Measurements from ENCODE around the gene NEK5. TPM values are rescaled to one million over a fixed set of nuclear protein-coding genes. Genes with fewer than 3 reads are reported as not detected.

The NEK5 gene
- total RNA-seq, 6 experiments from 2014 or later = 0.06 TPM; not detected in 5

DNA sequence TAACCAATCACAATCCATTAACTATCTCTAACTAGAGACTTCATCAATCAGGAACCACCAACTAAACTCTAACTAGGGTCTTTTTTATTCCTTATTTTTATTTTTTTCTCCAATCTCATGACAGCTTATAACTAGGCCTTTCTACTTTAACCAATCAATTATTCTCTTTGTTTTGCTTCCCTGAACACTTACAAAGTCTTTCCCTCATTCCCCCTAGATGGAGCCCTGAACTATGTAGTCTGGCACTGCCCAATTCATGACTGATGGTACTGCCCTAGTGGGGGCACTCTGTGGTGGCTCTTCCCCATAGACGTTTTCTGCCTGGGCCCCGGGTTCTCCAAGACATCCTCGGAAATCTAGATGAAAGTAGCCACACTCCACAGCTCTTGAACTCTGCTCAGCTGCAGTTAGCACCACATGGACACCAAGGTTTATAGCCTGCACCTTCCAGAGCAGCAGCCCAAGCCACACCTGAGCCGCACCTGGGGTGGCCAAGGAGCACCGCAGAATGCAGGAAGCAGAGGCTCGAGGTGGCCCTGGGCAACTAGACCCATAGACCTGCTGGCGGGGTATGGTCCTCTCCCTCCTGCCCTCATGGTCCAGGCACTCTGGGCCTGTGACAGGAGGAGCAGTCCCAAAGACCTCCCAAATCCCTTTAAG is 124.2 kb downstream of the NEK5 start:
- H3K27me3 ChIP-seq = no peaks in the 10 kb centered on the region
- intact Hi-C loops (cut with DNase I) = loop anchor here (5.0 to 10.0 kb wide), 2 partner anchors 120 to 123 kb away; partner anchors contain the start of gene NEK5 (in 2 of the 2)
- no peak for TF ChIP-seq POLR2A (IDR thresholded peaks at IDR 0.05)
- TF ChIP-seq, protein P1, sequence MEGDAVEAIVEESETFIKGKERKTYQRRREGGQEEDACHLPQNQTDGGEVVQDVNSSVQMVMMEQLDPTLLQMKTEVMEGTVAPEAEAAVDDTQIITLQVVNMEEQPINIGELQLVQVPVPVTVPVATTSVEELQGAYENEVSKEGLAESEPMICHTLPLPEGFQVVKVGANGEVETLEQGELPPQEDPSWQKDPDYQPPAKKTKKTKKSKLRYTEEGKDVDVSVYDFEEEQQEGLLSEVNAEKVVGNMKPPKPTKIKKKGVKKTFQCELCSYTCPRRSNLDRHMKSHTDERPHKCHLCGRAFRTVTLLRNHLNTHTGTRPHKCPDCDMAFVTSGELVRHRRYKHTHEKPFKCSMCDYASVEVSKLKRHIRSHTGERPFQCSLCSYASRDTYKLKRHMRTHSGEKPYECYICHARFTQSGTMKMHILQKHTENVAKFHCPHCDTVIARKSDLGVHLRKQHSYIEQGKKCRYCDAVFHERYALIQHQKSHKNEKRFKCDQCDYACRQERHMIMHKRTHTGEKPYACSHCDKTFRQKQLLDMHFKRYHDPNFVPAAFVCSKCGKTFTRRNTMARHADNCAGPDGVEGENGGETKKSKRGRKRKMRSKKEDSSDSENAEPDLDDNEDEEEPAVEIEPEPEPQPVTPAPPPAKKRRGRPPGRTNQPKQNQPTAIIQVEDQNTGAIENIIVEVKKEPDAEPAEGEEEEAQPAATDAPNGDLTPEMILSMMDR (IDR thresholded peaks at IDR 0.05) = peak in 2 of 4 donors; percentile 3 to 15
- DNase-seq (no peak), ATAC-seq (peak; percentile 30 to 40 (median 32))
- no peaks in the 10 kb centered on the region for H3K9me3 ChIP-seq
- no peaks in the 10 kb centered on the region for H3K36me3 ChIP-seq
- peaks cover 0 to 29% (median 7%) of the 10 kb centered on the region in 4 donors for H3K4me1 ChIP-seq
- H3K4me3 ChIP-seq = no peak overlapping the region
- H3K27ac ChIP-seq = no peak overlapping the region
- 79% methylated on average over 6 of the region's 7 CpGs for WGBS (ENCODE audit: insufficient coverage, low coverage, low lambda C conversion rate, missing lambda C conversion rate)

DNA sequence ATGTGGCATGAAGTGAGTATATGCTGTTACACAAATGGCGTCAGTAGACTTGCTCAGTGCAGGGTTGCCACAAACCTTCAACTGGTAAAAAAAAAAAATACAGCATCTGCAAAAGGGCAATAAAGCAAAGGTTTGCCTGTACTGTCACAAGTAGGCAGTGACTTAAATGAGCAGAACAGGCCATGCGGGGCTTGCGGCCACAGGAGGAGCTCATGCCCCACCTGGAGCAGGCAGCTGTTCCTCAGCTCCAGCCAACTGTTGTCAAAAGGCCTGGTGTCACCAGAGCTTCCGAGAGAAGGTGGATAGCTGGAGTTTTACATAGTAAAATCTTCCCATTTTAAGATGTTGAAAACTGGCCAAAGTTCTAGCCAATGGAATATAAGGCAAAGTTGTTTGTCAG is 125.3 kb downstream of the NEK5 start:
- no peak overlapping the region for H3K4me3 ChIP-seq
- no peaks in the 10 kb centered on the region for H3K27me3 ChIP-seq
- no peaks in the 10 kb centered on the region for H3K9me3 ChIP-seq
- DNase-seq (no peak), ATAC-seq (no peak)
- peaks cover 0 to 35% (median 10%) of the 10 kb centered on the region in 4 donors for H3K4me1 ChIP-seq
- H3K27ac ChIP-seq = no peak overlapping the region
- H3K36me3 ChIP-seq = no peaks in the 10 kb centered on the region
- WGBS (ENCODE audit: insufficient coverage, low coverage, low lambda C conversion rate, missing lambda C conversion rate) = 69% methylated on average over 3 of the region's 4 CpGs
- intact Hi-C loops (cut with DNase I) = loop anchor here (5.0 to 10.0 kb wide), 2 partner anchors 121 to 124 kb away; partner anchors contain the start of gene NEK5 (in 2 of the 2)
- TF ChIP-seq, protein P1 (IDR thresholded peaks at IDR 0.05) = no peak
- no peak for TF ChIP-seq POLR2A (IDR thresholded peaks at IDR 0.05)

DNA sequence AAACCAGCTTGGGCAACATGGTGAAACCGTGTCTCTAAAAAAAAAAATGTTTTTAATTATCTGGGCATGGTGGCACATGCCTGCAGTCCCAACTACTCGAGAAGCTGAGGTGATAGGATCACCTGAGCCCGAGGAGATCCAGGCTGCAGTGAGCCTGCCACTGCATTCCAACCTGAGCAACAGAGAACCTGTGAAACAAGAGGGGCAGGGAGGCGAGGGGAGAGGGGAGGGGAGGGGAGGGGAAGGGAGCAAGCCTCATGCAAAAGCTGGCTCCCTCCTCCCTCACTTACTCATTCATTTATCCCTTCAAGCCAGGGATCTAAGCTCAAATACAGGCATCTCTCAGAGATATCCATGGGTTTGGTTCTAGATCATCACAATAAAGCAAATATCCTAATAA is 126.5 kb downstream of the NEK5 start:
- 77% methylated on average over 4 of the region's 4 CpGs for WGBS (ENCODE audit: insufficient coverage, low coverage, low lambda C conversion rate, missing lambda C conversion rate)
- peaks cover 0 to 42% (median 15%) of the 10 kb centered on the region in 4 donors for H3K4me1 ChIP-seq
- no peak overlapping the region for H3K27ac ChIP-seq
- no peak overlapping the region for H3K4me3 ChIP-seq
- H3K9me3 ChIP-seq = no peaks in the 10 kb centered on the region
- TF ChIP-seq POLR2A (IDR thresholded peaks at IDR 0.05) = no peak
- TF ChIP-seq, protein P1 (IDR thresholded peaks at IDR 0.05) = no peak
- intact Hi-C loops (cut with DNase I) = loop anchor here (5.0 to 10.0 kb wide), 2 partner anchors 122 to 125 kb away; partner anchors contain the start of gene NEK5 (in 2 of the 2)
- no peaks in the 10 kb centered on the region for H3K27me3 ChIP-seq
- H3K36me3 ChIP-seq = no peaks in the 10 kb centered on the region
- ATAC-seq (no peak), DNase-seq (no peak)

DNA sequence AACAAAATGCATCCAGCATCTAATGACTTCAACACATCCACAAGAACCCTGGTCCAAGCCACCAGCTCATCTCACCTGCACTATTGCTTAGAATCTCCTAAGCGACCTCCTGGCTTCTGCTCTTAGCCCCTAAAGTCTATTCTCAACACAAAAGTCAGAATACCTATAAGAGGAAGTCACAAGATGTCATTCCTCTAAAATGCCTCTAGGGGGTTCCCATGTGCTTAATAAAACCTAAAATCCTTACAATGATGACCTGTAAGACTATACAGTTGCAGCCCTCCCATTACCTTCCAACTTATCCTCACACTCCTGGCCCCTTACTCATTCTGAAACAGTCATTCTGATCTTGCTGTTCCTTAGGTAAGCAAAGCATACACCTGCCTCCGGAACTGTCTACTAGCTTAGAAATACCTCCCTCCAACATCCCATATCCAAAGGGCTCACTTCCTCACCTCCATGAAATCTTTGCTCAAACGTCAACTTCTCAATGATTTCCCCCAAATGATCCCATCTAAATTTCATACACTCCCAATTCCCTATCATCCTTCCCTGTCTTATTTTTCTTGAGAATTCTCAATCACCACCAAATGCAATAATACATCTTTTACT is 127.6 kb downstream of the NEK5 start:
- ATAC-seq = peak; percentile 16 to 54 (median 37)
- intact Hi-C loops (cut with DNase I) = loop anchor here (5.0 to 10.0 kb wide), 2 partner anchors 124 to 126 kb away; partner anchors contain the start of gene NEK5 (in 2 of the 2)
- TF ChIP-seq, protein P1 (IDR thresholded peaks at IDR 0.05) = peak; percentile 63 to 70 (median 64)
- no peak for TF ChIP-seq POLR2A (IDR thresholded peaks at IDR 0.05)
- H3K36me3 ChIP-seq = no peaks in the 10 kb centered on the region
- no peak for DNase-seq
- H3K27ac ChIP-seq = no peak overlapping the region
- no peaks in the 10 kb centered on the region for H3K27me3 ChIP-seq
- H3K4me3 ChIP-seq = no peak overlapping the region
- H3K4me1 ChIP-seq = peaks cover 0 to 43% (median 16%) of the 10 kb centered on the region in 4 donors
- 30% methylated on average over 3 of the region's 3 CpGs for WGBS (ENCODE audit: insufficient coverage, low coverage, low lambda C conversion rate, missing lambda C conversion rate)
- H3K9me3 ChIP-seq = no peaks in the 10 kb centered on the region
